Motor neuron (in vitro differentiated cells): ENCODE data around the gene LORICRIN. TPM values are rescaled to one million over a fixed set of nuclear protein-coding genes. Genes with fewer than 3 reads are reported as not detected.

Source experiments
- ATAC-seq, 8 experiments: fragments of 200-7000 bp; cut with Tn5 transposase; replicated peaks in 6 of 8; 2 replicates each; pipeline ENCODE4 v1.8.0; 2021; ENCODE audit warnings: mild to moderate bottlenecking in 8 of 8, moderate library complexity in 8 of 8
- H3K27ac ChIP-seq, 2 donors: fragments of 250-450 bp; sonication (Bioruptor Pico); 2 replicates each; pipeline ENCODE4 v1.9.0; 2021; ENCODE audit warnings: antibody characterized with exemption in 2 of 2, mild to moderate bottlenecking in 2 of 2, moderate library complexity in 1 of 2
- H3K4me1 ChIP-seq, 2 donors: fragments of 250-450 bp; sonication (Bioruptor Pico); replicated peaks in 1 of 2; 2 replicates each; pipeline ENCODE4 v1.6.1; 2021; ENCODE audit warnings: antibody characterized with exemption in 2 of 2, mild to moderate bottlenecking in 2 of 2, moderate library complexity in 1 of 2
- H3K4me3 ChIP-seq, 5 donors: fragments of 250-450 bp; sonication (Bioruptor Pico); 2 replicates each; pipeline ENCODE4 v1.9.0; 2021; ENCODE audit warnings: antibody characterized with exemption in 5 of 5, mild to moderate bottlenecking in 5 of 5, moderate library complexity in 4 of 5
- WGBS, 10 experiments: fragments of 450-650 bp; shearing (Covaris generic); methylation state at CpG; one replicate each; pipeline ENCODE4 v1.0.0; 2022; 5-methylcytosine and 5-hydroxymethylcytosine counted together
- in situ Hi-C, 9 experiments: fragments of 400-800 bp; cut with MboI; loops; one replicate each; pipeline ENCODE4 v1.15.0; 2021; ENCODE audit warnings: low sequenced_read_pairs in 9 of 9, low pct_unique_long_range_greater_than_20kb in 2 of 9; ENCODE audit not compliant: unreplicated experiment in 9 of 9
- total RNA-seq, 8 experiments: library from RNA; unstranded; fragments of 300-600 nt; gene quantifications; 2 replicates each; pipeline versions ENCODE4 v1.2.3 to v1.2.4, GENCODE V29; 2022

LORICRIN gene
- total RNA-seq, 8 experiments from 2014 or later: 0.21 TPM; not detected in 7

- Histone ChIP-seq H3K4me3 (no peak overlapping the region), H3K4me1 (no peaks in the 10 kb centered on the region), H3K27ac (no peak overlapping the region)
- peak in 2 of 8 experiments; percentile 78 to 92 for ATAC-seq
- 21 to 86% (median 54%) methylated on average over 1 to 4 of the region's 4 CpGs; no CpG with 5 or more reads in 3 of the 10 experiments for WGBS, 10 experiments
- in situ Hi-C loops: no loop called here
These were observed 28.1 kb upstream of the LORICRIN start for GRCh38 chr1:153231363-153231762.

- Histone ChIP-seq H3K4me3 (no peak overlapping the region), H3K4me1 (no peaks in the 10 kb centered on the region), H3K27ac (no peak overlapping the region)
- no peak for ATAC-seq
- 0 to 73% (median 50%) methylated on average over 1 to 2 of the region's 2 CpGs; no CpG with 5 or more reads in 4 of the 10 experiments for WGBS, 10 experiments
- in situ Hi-C loops: no loop called here
These were observed 27.7 kb upstream of the LORICRIN start for GRCh38 chr1:153231785-153232184.

- ATAC-seq: no peak
- 0 to 44% (median 34%) methylated on average over 1 to 3 of the region's 3 CpGs; no CpG with 5 or more reads in 3 of the 10 experiments for WGBS, 10 experiments
- in situ Hi-C loops: no loop called here
These were observed 26.9 kb upstream of the LORICRIN start for GRCh38 chr1:153232553-153232952.

GRCh38 chr1:153233448-153233847 lies 26.0 kb upstream of the LORICRIN start:
- H3K4me3 ChIP-seq: no peak overlapping the region
- no peak overlapping the region for H3K27ac ChIP-seq
- H3K4me1 ChIP-seq: no peaks in the 10 kb centered on the region
- in situ Hi-C loops: no loop called here
- no peak for ATAC-seq
- WGBS, 10 experiments: 0 to 75% (median 46%) methylated on average over 1 of the region's 1 CpG; no CpG with 5 or more reads in 5 of the 10 experiments

More at GRCh38 chr1:153232553-153232952, 26.9 kb upstream of the LORICRIN start:
- Histone ChIP-seq H3K4me1 (no peaks in the 10 kb centered on the region), H3K4me3 (no peak overlapping the region), H3K27ac (no peak overlapping the region)

- no peaks in the 10 kb centered on the region for H3K4me1 ChIP-seq
- ATAC-seq: peak in 3 of 8 experiments; percentile 46 to 64 (median 46)
- H3K4me3 ChIP-seq: no peak overlapping the region
- WGBS, 10 experiments: 20 to 72% (median 48%) methylated on average over 1 to 2 of the region's 2 CpGs; no CpG with 5 or more reads in 4 of the 10 experiments
- no peak overlapping the region for H3K27ac ChIP-seq
- in situ Hi-C loops: no loop called here
These were observed 21.0 kb upstream of the LORICRIN start for GRCh38 chr1:153238527-153238926.

GRCh38 chr1:153242160-153242559 lies 17.3 kb upstream of the LORICRIN start:
- Histone ChIP-seq H3K27ac (no peak overlapping the region), H3K4me1 (no peaks in the 10 kb centered on the region), H3K4me3 (no peak overlapping the region)
- in situ Hi-C loops: no loop called here
- 20 to 86% (median 44%) methylated on average over 1 of the region's 1 CpG; no CpG with 5 or more reads in 4 of the 10 experiments for WGBS, 10 experiments
- ATAC-seq: no peak

- WGBS, 10 experiments: 38 to 100% (median 62%) methylated on average over 1 to 4 of the region's 4 CpGs; no CpG with 5 or more reads in 1 of the 10 experiments
- no peak overlapping the region for H3K27ac ChIP-seq
- H3K4me3 ChIP-seq: no peak overlapping the region
- no peak for ATAC-seq
- H3K4me1 ChIP-seq: no peaks in the 10 kb centered on the region
- in situ Hi-C loops: no loop called here
These were observed 14.0 kb upstream of the LORICRIN start for GRCh38 chr1:153245466-153245865.

GRCh38 chr1:153246018-153246417 lies 13.5 kb upstream of the LORICRIN start:
- no peak overlapping the region for H3K4me3 ChIP-seq
- H3K4me1 ChIP-seq: no peaks in the 10 kb centered on the region
- 0 to 86% (median 43%) methylated on average over 1 of the region's 1 CpG; no CpG with 5 or more reads in 3 of the 10 experiments for WGBS, 10 experiments
- in situ Hi-C loops: no loop called here
- no peak for ATAC-seq
- H3K27ac ChIP-seq: no peak overlapping the region

GRCh38 chr1:153246825-153247224 lies 12.7 kb upstream of the LORICRIN start:
- WGBS, 10 experiments: 0 to 80% (median 41%) methylated on average over 1 to 2 of the region's 2 CpGs; no CpG with 5 or more reads in 4 of the 10 experiments
- H3K4me3 ChIP-seq: no peak overlapping the region
- ATAC-seq: no peak
- H3K27ac ChIP-seq: no peak overlapping the region
- no peaks in the 10 kb centered on the region for H3K4me1 ChIP-seq
- in situ Hi-C loops: no loop called here

- in situ Hi-C loops: no loop called here
- 0 to 69% (median 43%) methylated on average over 1 to 5 of the region's 5 CpGs; no CpG with 5 or more reads in 1 of the 10 experiments for WGBS, 10 experiments
These were observed 11.2 kb upstream of the LORICRIN start for GRCh38 chr1:153248176-153248879.

GRCh38 chr1:153250166-153250565 lies 9.3 kb upstream of the LORICRIN start:
- Histone ChIP-seq H3K4me1 (no peaks in the 10 kb centered on the region), H3K27ac (no peak overlapping the region), H3K4me3 (no peak overlapping the region)
- 0 to 75% (median 43%) methylated on average over 1 of the region's 1 CpG; no CpG with 5 or more reads in 3 of the 10 experiments for WGBS, 10 experiments
- in situ Hi-C loops: no loop called here
- ATAC-seq: no peak

More at GRCh38 chr1:153248176-153248879, 11.2 kb upstream of the LORICRIN start:
- no peak for ATAC-seq
- H3K27ac ChIP-seq: no peak overlapping the region
- no peaks in the 10 kb centered on the region for H3K4me1 ChIP-seq
- no peak overlapping the region for H3K4me3 ChIP-seq

- H3K4me3 ChIP-seq: no peak overlapping the region
- in situ Hi-C loops: no loop called here
- WGBS, 10 experiments: 19 to 100% (median 55%) methylated on average over 1 to 2 of the region's 2 CpGs; no CpG with 5 or more reads in 3 of the 10 experiments
- ATAC-seq: no peak
- no peaks in the 10 kb centered on the region for H3K4me1 ChIP-seq
- no peak overlapping the region for H3K27ac ChIP-seq
These were observed 8.4 kb upstream of the LORICRIN start for GRCh38 chr1:153251087-153251486.

- Histone ChIP-seq H3K4me1 (no peaks in the 10 kb centered on the region), H3K27ac (no peak overlapping the region), H3K4me3 (no peak overlapping the region)
- in situ Hi-C loops: no loop called here
- WGBS, 10 experiments: 0 to 89% (median 70%) methylated on average over 1 to 3 of the region's 3 CpGs; no CpG with 5 or more reads in 2 of the 10 experiments
- ATAC-seq: no peak
These were observed 7.9 kb upstream of the LORICRIN start for GRCh38 chr1:153251562-153251961.
